NB4 (cell line): Measurements from ENCODE around the gene SEMA4G.

Experiments
- MYC ChIP-seq: IDR thresholded peaks from 2 replicates; pipeline ENCODE4 v1.6.1; 2011; ENCODE audit warnings: low read depth, low read length
- POLR2A ChIP-seq: IDR thresholded peaks from 2 replicates; pipeline ENCODE4 v1.6.1; 2011; ENCODE audit warnings: mild to moderate bottlenecking; ENCODE audit not compliant: insufficient read length; ENCODE audit errors: extremely low read depth
- TF ChIP-seq, protein P1 (sequence below): IDR thresholded peaks from one replicate; pipeline ENCODE4 v1.5.1; 2012; ENCODE audit warnings: low read depth, low read length

- TF ChIP-seq, protein P1, sequence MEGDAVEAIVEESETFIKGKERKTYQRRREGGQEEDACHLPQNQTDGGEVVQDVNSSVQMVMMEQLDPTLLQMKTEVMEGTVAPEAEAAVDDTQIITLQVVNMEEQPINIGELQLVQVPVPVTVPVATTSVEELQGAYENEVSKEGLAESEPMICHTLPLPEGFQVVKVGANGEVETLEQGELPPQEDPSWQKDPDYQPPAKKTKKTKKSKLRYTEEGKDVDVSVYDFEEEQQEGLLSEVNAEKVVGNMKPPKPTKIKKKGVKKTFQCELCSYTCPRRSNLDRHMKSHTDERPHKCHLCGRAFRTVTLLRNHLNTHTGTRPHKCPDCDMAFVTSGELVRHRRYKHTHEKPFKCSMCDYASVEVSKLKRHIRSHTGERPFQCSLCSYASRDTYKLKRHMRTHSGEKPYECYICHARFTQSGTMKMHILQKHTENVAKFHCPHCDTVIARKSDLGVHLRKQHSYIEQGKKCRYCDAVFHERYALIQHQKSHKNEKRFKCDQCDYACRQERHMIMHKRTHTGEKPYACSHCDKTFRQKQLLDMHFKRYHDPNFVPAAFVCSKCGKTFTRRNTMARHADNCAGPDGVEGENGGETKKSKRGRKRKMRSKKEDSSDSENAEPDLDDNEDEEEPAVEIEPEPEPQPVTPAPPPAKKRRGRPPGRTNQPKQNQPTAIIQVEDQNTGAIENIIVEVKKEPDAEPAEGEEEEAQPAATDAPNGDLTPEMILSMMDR: no peak
- TF ChIP-seq POLR2A (no peak), MYC (no peak)
Observed at GRCh38 chr10:100988166-100988565, 18.9 kb downstream of the SEMA4G start.
